HEK293 (cell line): Measurements from ENCODE around the gene ECSIT.

Experiments
- CTCF ChIA-PET: fragments of 350-600 bp; formaldehyde crosslinking; extraction: SDS; loops from one replicate; lab custom pipeline; 2021; ENCODE audit warnings: antibody characterized with exemption; lab: Yijun Ruan, JAX
- POLR2A ChIA-PET: fragments of 300-600 bp; formaldehyde crosslinking; extraction: SDS; loops from one replicate; lab custom pipeline; 2020; ENCODE audit warnings: antibody characterized with exemption, inconsistent platforms; lab: Yijun Ruan, JAX
- H3K27ac ChIP-seq: fragments of 200-500 bp; sonication (Bioruptor generic); 2 replicates; pipeline ENCODE4 v1.5.1; 2014; ENCODE audit warnings: low read depth, low read length, control low read depth, inconsistent platforms; ENCODE audit errors: extremely low read depth
- H3K36me3 ChIP-seq, 2 experiments: fragments of 200-500 bp in 1 of 2; sonication (Bioruptor generic) in 1 of 2; 1 replicate in 1 of 2; 2 replicates in 1 of 2; pipeline ENCODE4 v1.5.1; 2014 to 2017; ENCODE audit warnings: inconsistent platforms in 2 of 2, low read length in 2 of 2; ENCODE audit not compliant: control insufficient read depth in 2 of 2, insufficient read depth in 1 of 2
- H3K4me1 ChIP-seq: fragments of 200-500 bp; sonication (Bioruptor generic); 2 replicates; pipeline ENCODE4 v1.5.1; 2014; ENCODE audit warnings: mild to moderate bottlenecking, low read length, inconsistent platforms; ENCODE audit not compliant: control insufficient read depth, insufficient read depth
- H3K4me3 ChIP-seq: 2 replicates; pipeline ENCODE4 v1.5.1; 2011; ENCODE audit warnings: low read depth, mild to moderate bottlenecking, control low read depth, low read length, moderate library complexity
- H3K9me3 ChIP-seq: fragments of 200-500 bp; sonication (Bioruptor generic); 2 replicates; pipeline ENCODE4 v1.5.1; 2014; ENCODE audit warnings: low read depth, low read length, inconsistent platforms; ENCODE audit not compliant: control insufficient read depth, insufficient read depth
- GLI4 ChIP-seq: fragments of 450-650 bp; formaldehyde crosslinking; IDR thresholded peaks from 2 replicates; pipeline ENCODE4 v1.5.1; 2016; ENCODE audit warnings: missing biosample characterization, missing genetic modification characterization
- KLF10 ChIP-seq: fragments of 450-650 bp; IDR thresholded peaks from 2 replicates; pipeline ENCODE4 v1.5.1; 2018; ENCODE audit warnings: missing biosample characterization, mild to moderate bottlenecking, missing genetic modification characterization
- OSR2 ChIP-seq: fragments of 450-650 bp; formaldehyde crosslinking; IDR thresholded peaks from 2 replicates; pipeline ENCODE4 v1.5.1; 2016; ENCODE audit warnings: missing biosample characterization, missing genetic modification characterization
- PRDM1 ChIP-seq: fragments of 450-650 bp; formaldehyde crosslinking; IDR thresholded peaks from 2 replicates; pipeline ENCODE4; 2016; ENCODE audit warnings: missing biosample characterization, missing genetic modification characterization
- RBAK ChIP-seq: fragments of 450-650 bp; formaldehyde crosslinking; IDR thresholded peaks from 2 replicates; pipeline ENCODE4 v1.5.1; 2016; ENCODE audit warnings: missing biosample characterization, missing genetic modification characterization
- SETDB1 ChIP-seq: IDR thresholded peaks from one replicate; pipeline ENCODE4 v1.6.1; 2017; ENCODE audit warnings: mild to moderate bottlenecking, low read length, moderate library complexity, mixed read lengths; ENCODE audit not compliant: insufficient read length
- SP2 ChIP-seq: fragments of 450-650 bp; formaldehyde crosslinking; IDR thresholded peaks from 2 replicates; pipeline ENCODE4 v1.5.1; 2016; ENCODE audit warnings: missing biosample characterization, missing genetic modification characterization
- SP3 ChIP-seq: fragments of 450-650 bp; formaldehyde crosslinking; IDR thresholded peaks from 2 replicates; pipeline ENCODE4 v1.5.1; 2016; ENCODE audit warnings: missing biosample characterization, missing genetic modification characterization
- YY1 ChIP-seq: fragments of 450-650 bp; formaldehyde crosslinking; IDR thresholded peaks from 2 replicates; pipeline ENCODE4 v1.5.1; 2018; ENCODE audit warnings: missing biosample characterization, missing genetic modification characterization
- YY2 ChIP-seq: fragments of 450-650 bp; formaldehyde crosslinking; IDR thresholded peaks from 2 replicates; pipeline ENCODE4 v1.5.1; 2016; ENCODE audit warnings: missing biosample characterization, missing genetic modification characterization
- ZFHX2 ChIP-seq: fragments of 450-650 bp; formaldehyde crosslinking; conservative IDR thresholded peaks from 2 replicates; pipeline ENCODE4 v1.5.1; 2016; ENCODE audit warnings: missing biosample characterization, missing genetic modification characterization
- ZNF112 ChIP-seq: fragments of 450-650 bp; formaldehyde crosslinking; IDR thresholded peaks from 2 replicates; pipeline ENCODE4 v1.5.0; 2017; ENCODE audit warnings: missing biosample characterization, missing genetic modification characterization
- ZNF140 ChIP-seq: fragments of 450-650 bp; formaldehyde crosslinking; IDR thresholded peaks from 2 replicates; pipeline ENCODE4 v1.5.1; 2016; ENCODE audit warnings: missing biosample characterization, missing genetic modification characterization
- ZNF221 ChIP-seq: fragments of 450-650 bp; formaldehyde crosslinking; IDR thresholded peaks from 2 replicates; pipeline ENCODE4 v1.5.1; 2017; ENCODE audit warnings: missing biosample characterization, missing genetic modification characterization, borderline replicate concordance
- ZNF302 ChIP-seq: fragments of 450-650 bp; formaldehyde crosslinking; IDR thresholded peaks from 2 replicates; pipeline ENCODE4 v1.5.1; 2016; ENCODE audit warnings: missing biosample characterization, missing genetic modification characterization, low read depth
- ZNF311 ChIP-seq: fragments of 450-650 bp; formaldehyde crosslinking; IDR thresholded peaks from 2 replicates; pipeline ENCODE4 v1.5.1; 2017; ENCODE audit warnings: missing biosample characterization, missing genetic modification characterization, borderline replicate concordance
- ZNF366 ChIP-seq: fragments of 450-650 bp; formaldehyde crosslinking; conservative IDR thresholded peaks from 2 replicates; pipeline ENCODE4 v1.5.1; 2016; ENCODE audit warnings: missing biosample characterization, missing genetic modification characterization
- ZNF473 ChIP-seq: fragments of 450-650 bp; formaldehyde crosslinking; IDR thresholded peaks from 2 replicates; pipeline ENCODE4 v1.5.1; 2017; ENCODE audit warnings: missing biosample characterization, missing genetic modification characterization
- ZNF544 ChIP-seq: fragments of 450-650 bp; formaldehyde crosslinking; IDR thresholded peaks from 2 replicates; pipeline ENCODE4 v1.5.0; 2017; ENCODE audit warnings: missing biosample characterization, missing genetic modification characterization
- ZNF558 ChIP-seq: fragments of 450-650 bp; formaldehyde crosslinking; IDR thresholded peaks from 2 replicates; pipeline ENCODE4 v1.5.1; 2016; ENCODE audit warnings: missing biosample characterization, missing genetic modification characterization
- ZNF768 ChIP-seq: fragments of 450-650 bp; formaldehyde crosslinking; IDR thresholded peaks from 2 replicates; pipeline ENCODE4 v1.5.1; 2018; ENCODE audit warnings: missing biosample characterization, mild to moderate bottlenecking, missing genetic modification characterization
- ZNF776 ChIP-seq: fragments of 450-650 bp; formaldehyde crosslinking; IDR thresholded peaks from 2 replicates; pipeline ENCODE4 v1.5.0; 2017; ENCODE audit warnings: missing biosample characterization, missing genetic modification characterization, borderline replicate concordance
- ZNF785 ChIP-seq: fragments of 450-650 bp; formaldehyde crosslinking; IDR thresholded peaks from 2 replicates; pipeline ENCODE4 v1.5.1; 2016; ENCODE audit warnings: missing biosample characterization, missing genetic modification characterization
- ZNF791 ChIP-seq: fragments of 450-650 bp; formaldehyde crosslinking; IDR thresholded peaks from 2 replicates; pipeline ENCODE4 v1.5.1; 2016; ENCODE audit warnings: missing biosample characterization, missing genetic modification characterization
- TF ChIP-seq, protein P1 (sequence below): fragments of 450-650 bp; formaldehyde crosslinking; optimal IDR thresholded peaks from 2 replicates; pipeline ENCODE3; 2016; ENCODE audit warnings: missing biosample characterization, mild to moderate bottlenecking, missing genetic modification characterization
- TF ChIP-seq, protein P2 (sequence below): fragments of 450-650 bp; IDR thresholded peaks from 2 replicates; pipeline ENCODE4 v1.5.1; 2018; ENCODE audit warnings: missing biosample characterization, missing genetic modification characterization
- TF ChIP-seq, protein P3 (sequence below): fragments of 450-650 bp; formaldehyde crosslinking; IDR thresholded peaks from 2 replicates; pipeline ENCODE4 v1.5.1; 2016; ENCODE audit warnings: missing biosample characterization, missing genetic modification characterization
- TF ChIP-seq, protein P4 (sequence below): fragments of 450-650 bp; formaldehyde crosslinking; IDR thresholded peaks from 2 replicates; pipeline ENCODE4 v1.5.1; 2016; ENCODE audit warnings: missing biosample characterization, missing genetic modification characterization
- TF ChIP-seq, protein P5 (sequence below): fragments of 450-650 bp; formaldehyde crosslinking; IDR thresholded peaks from 2 replicates; pipeline ENCODE4 v1.5.1; 2016; ENCODE audit warnings: missing biosample characterization, missing genetic modification characterization

ECSIT gene

DNA sequence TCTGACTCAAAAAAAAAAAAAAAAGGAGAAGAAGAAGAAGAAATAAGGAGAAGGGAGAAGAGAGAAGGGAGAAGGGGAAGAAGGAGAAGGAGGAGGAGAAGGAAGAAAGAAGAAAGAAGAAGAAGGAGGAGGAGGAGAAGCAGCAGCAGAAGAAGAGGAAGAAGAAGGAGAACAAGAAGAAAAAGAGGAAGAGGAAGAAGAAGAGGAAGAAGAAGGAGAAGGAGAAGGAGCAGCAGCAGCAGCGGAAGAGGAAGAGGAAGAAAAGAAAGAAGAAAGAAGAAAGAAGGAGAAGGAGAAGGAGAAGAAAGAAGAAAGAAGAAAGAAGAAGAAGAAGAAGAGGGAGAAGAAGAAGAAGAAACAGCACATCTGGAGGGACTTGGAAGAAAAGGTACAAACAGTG, 5.6 kb upstream of the ECSIT start:
- POLR2A ChIA-PET, result interaction anchor here (0.7 kb wide), 1 partner anchor 20 kb away, joined by 4 read pairs; no protein-coding TSS in a partner anchor
- no peaks in the 10 kb centered on the region for H3K9me3 ChIP-seq
- CTCF ChIA-PET, result interaction anchor here (0.6 kb wide), 1 partner anchor 9 kb away, joined by 5 read pairs; no protein-coding TSS in a partner anchor
- H3K4me1 ChIP-seq, result no peaks in the 10 kb centered on the region
- H3K27ac ChIP-seq, result no peak overlapping the region
- H3K36me3 ChIP-seq, result no peaks in the 10 kb centered on the region
- no peak overlapping the region for H3K4me3 ChIP-seq
- TF ChIP-seq, protein P1, sequence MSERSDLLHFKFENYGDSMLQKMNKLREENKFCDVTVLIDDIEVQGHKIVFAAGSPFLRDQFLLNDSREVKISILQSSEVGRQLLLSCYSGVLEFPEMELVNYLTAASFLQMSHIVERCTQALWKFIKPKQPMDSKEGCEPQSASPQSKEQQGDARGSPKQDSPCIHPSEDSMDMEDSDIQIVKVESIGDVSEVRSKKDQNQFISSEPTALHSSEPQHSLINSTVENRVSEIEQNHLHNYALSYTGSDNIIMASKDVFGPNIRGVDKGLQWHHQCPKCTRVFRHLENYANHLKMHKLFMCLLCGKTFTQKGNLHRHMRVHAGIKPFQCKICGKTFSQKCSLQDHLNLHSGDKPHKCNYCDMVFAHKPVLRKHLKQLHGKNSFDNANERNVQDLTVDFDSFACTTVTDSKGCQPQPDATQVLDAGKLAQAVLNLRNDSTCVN (tag by site-specific recombination), result no peak
- TF ChIP-seq, protein P2, sequence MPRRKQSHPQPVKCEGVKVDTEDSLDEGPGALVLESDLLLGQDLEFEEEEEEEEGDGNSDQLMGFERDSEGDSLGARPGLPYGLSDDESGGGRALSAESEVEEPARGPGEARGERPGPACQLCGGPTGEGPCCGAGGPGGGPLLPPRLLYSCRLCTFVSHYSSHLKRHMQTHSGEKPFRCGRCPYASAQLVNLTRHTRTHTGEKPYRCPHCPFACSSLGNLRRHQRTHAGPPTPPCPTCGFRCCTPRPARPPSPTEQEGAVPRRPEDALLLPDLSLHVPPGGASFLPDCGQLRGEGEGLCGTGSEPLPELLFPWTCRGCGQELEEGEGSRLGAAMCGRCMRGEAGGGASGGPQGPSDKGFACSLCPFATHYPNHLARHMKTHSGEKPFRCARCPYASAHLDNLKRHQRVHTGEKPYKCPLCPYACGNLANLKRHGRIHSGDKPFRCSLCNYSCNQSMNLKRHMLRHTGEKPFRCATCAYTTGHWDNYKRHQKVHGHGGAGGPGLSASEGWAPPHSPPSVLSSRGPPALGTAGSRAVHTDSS (tag by site-specific recombination), result peak; percentile 84
- peak; percentile 99 for TF ChIP-seq ZNF366 (tag by site-specific recombination)
- TF ChIP-seq PRDM1 (tag by site-specific recombination), result peak; percentile 25; the same call in 1 of the 2 replicates
- TF ChIP-seq, protein P3, sequence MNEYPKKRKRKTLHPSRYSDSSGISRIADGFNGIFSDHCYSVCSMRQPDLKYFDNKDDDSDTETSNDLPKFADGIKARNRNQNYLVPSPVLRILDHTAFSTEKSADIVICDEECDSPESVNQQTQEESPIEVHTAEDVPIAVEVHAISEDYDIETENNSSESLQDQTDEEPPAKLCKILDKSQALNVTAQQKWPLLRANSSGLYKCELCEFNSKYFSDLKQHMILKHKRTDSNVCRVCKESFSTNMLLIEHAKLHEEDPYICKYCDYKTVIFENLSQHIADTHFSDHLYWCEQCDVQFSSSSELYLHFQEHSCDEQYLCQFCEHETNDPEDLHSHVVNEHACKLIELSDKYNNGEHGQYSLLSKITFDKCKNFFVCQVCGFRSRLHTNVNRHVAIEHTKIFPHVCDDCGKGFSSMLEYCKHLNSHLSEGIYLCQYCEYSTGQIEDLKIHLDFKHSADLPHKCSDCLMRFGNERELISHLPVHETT (tag by site-specific recombination), result 0 out of 2 replicates have a peak, but pooled peaks have one; percentile 58
- TF ChIP-seq, protein P4, sequence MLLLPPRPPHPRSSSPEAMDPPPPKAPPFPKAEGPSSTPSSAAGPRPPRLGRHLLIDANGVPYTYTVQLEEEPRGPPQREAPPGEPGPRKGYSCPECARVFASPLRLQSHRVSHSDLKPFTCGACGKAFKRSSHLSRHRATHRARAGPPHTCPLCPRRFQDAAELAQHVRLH (tag by site-specific recombination), result no peak
- no peak for TF ChIP-seq ZNF776 (tag by site-specific recombination)

DNA sequence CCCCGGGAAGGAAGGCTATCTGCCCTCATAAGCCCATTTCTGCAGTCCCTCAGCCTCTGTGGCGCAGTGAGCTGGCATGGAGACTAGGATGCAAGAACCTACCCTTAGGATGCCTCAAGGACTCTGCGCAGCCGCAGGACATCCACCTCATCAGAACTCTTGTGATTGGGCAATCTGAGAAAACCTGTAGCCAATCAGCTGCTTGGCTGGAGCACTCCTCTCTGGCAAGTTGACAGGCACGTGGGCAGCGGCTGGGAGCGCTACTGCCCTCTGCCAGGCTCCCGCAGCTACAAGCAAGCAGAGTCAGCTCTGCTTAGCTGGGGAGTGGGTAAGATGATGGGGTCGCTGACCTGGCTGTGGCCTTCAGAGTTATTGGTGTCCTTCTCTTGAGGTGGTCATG, 1.5 kb upstream of the ECSIT start:
- ChIA-PET POLR2A (no interaction called here), CTCF (interaction anchor here (0.6 to 1.0 kb wide), 2 partner anchors 78 to 455 kb away, joined by 3 read pairs; no protein-coding TSS in a partner anchor)
- TF ChIP-seq KLF10 (tag by site-specific recombination) (peak; percentile 90), YY1 (tag by site-specific recombination) (no peak), ZNF311 (tag by site-specific recombination) (no peak), ZFHX2 (peak; percentile 34; the same call in 1 of the 2 replicates), ZNF140 (tag by site-specific recombination) (no peak), GLI4 (no peak), SP2 (tag by site-specific recombination) (peak; percentile 54), ZNF544 (tag by site-specific recombination) (no peak), RBAK (tag by site-specific recombination) (no peak), ZNF112 (no peak), OSR2 (tag by site-specific recombination) (peak; percentile 60; the same call in 1 of the 2 replicates)
- Histone ChIP-seq H3K27ac (no peak overlapping the region), H3K36me3 (no peaks in the 10 kb centered on the region; a peak in 1 of 3 replicates), H3K4me3 (no peak overlapping the region), H3K9me3 (no peaks in the 10 kb centered on the region), H3K4me1 (no peaks in the 10 kb centered on the region)

DNA sequence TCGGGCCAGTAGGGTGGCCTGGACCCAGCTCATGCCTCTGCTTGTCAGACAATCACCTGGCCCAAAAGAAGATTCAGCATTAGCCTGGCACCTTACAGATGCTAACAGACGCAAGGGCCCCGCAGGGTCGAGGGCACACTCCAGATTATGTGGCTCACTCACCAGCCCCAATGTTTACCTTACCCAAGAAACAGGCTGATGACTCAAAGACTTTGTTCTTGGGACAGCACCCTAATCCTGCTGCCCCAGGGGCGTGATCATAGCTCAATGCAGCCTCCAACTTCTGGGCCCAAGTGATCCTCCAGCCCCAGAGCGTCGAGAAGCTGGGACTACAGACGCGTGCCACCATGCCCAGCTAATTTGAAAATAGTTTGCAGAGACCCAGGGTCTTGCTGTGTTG, 9.8 kb downstream of the ECSIT start:
- Histone ChIP-seq H3K4me3 (no peak overlapping the region), H3K9me3 (no peaks in the 10 kb centered on the region), H3K36me3 (peaks cover 0 to 13% of the 10 kb centered on the region in 2 experiments; a peak in 1 of 3 replicates), H3K4me1 (no peaks in the 10 kb centered on the region), H3K27ac (no peak overlapping the region)
- POLR2A ChIA-PET, result interaction anchor here (1.1 kb wide), 1 partner anchor 10 kb away, joined by 3 read pairs; the partner anchor contains the start of gene ECSIT
- CTCF ChIA-PET, result no interaction called here
- TF ChIP-seq, protein P5, sequence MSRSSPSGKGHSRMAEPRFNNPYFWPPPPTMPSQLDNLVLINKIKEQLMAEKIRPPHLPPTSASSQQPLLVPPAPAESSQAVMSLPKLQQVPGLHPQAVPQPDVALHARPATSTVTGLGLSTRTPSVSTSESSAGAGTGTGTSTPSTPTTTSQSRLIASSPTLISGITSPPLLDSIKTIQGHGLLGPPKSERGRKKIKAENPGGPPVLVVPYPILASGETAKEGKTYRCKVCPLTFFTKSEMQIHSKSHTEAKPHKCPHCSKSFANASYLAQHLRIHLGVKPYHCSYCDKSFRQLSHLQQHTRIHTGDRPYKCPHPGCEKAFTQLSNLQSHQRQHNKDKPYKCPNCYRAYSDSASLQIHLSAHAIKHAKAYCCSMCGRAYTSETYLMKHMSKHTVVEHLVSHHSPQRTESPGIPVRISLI (tag by site-specific recombination), result no peak
- TF ChIP-seq SETDB1, result no peak
- no peak for TF ChIP-seq ZNF302
- no peak for TF ChIP-seq ZNF558
- TF ChIP-seq ZNF791 (tag by site-specific recombination), result no peak
- no peak for TF ChIP-seq ZNF768
- TF ChIP-seq SP3 (tag by site-specific recombination), result no peak
- TF ChIP-seq YY2, result no peak
- TF ChIP-seq ZNF785 (tag by site-specific recombination), result no peak
- TF ChIP-seq ZNF473 (tag by site-specific recombination), result no peak
- no peak for TF ChIP-seq ZNF221 (tag by site-specific recombination)
